GM12801 (cell line): ENCODE data around the gene ZFHX3.
A peak's percentile ranks its signal among the peaks of the same experiment; 100 is the strongest.

Source experiments
- TF ChIP-seq, protein P1 (sequence below): IDR thresholded peaks from one replicate; pipeline ENCODE4 v1.5.1; 2011; ENCODE audit warnings: control low read depth; ENCODE audit not compliant: insufficient read length; ENCODE audit errors: extremely low read depth

Gene ZFHX3

DNA sequence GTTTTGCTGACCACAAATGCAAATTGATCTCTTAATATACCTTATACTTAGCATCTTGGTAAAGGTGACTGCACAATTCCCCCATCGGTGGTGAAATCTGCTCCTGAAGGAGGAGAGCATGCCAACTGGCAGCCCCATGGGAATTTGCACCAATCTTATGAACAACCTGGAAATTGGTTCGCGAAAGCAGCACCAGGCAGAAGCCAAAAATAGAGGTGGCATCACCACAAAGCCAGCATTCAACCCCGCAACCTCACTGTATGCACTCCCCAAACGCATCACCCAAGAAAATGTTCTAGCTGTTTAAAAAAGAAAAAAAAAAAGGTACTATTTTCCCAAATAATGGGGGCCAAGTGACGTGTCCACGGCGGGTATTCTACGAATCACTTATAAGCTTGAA is 213.4 kb downstream of the ZFHX3 start:
- TF ChIP-seq, protein P1, sequence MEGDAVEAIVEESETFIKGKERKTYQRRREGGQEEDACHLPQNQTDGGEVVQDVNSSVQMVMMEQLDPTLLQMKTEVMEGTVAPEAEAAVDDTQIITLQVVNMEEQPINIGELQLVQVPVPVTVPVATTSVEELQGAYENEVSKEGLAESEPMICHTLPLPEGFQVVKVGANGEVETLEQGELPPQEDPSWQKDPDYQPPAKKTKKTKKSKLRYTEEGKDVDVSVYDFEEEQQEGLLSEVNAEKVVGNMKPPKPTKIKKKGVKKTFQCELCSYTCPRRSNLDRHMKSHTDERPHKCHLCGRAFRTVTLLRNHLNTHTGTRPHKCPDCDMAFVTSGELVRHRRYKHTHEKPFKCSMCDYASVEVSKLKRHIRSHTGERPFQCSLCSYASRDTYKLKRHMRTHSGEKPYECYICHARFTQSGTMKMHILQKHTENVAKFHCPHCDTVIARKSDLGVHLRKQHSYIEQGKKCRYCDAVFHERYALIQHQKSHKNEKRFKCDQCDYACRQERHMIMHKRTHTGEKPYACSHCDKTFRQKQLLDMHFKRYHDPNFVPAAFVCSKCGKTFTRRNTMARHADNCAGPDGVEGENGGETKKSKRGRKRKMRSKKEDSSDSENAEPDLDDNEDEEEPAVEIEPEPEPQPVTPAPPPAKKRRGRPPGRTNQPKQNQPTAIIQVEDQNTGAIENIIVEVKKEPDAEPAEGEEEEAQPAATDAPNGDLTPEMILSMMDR = no peak

GRCh38 chr16:72833969-72834368 is 214.0 kb downstream of the ZFHX3 start:
- TF ChIP-seq, protein P1 = no peak

GRCh38 chr16:72833482-72833881 is 214.4 kb downstream of the ZFHX3 start:
- TF ChIP-seq, protein P1 = no peak

DNA sequence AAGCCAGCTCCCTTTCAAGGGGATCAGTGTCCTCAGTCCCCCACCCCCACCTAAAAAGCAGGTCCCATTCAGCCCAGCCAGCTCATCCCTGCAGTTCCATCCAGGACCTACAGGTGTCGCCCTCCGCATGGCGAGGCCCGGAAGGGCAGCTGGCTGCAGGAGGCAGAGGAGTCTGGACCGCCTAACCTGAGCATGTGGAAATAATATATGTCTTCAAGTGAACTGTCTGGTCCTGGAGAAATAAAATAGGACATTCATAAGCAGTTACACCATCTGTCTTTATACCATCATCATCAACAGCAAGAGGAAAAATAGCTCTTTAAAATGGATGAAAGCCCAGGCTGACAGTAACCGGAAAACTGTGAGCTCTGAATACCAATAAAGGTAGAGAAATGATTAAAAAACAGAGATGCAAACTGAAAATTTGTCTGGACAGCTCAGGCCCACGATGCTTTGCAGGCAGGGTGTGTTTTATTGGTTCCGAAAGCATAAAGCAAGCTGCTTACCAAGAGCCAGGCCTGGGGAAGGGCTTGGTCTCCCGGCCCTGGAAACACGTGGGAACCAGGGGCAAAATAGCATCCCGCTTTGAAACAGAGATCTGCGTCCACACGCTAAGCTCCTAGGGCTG is 215.2 kb downstream of the ZFHX3 start:
- TF ChIP-seq, protein P1 = peak; percentile 57

DNA sequence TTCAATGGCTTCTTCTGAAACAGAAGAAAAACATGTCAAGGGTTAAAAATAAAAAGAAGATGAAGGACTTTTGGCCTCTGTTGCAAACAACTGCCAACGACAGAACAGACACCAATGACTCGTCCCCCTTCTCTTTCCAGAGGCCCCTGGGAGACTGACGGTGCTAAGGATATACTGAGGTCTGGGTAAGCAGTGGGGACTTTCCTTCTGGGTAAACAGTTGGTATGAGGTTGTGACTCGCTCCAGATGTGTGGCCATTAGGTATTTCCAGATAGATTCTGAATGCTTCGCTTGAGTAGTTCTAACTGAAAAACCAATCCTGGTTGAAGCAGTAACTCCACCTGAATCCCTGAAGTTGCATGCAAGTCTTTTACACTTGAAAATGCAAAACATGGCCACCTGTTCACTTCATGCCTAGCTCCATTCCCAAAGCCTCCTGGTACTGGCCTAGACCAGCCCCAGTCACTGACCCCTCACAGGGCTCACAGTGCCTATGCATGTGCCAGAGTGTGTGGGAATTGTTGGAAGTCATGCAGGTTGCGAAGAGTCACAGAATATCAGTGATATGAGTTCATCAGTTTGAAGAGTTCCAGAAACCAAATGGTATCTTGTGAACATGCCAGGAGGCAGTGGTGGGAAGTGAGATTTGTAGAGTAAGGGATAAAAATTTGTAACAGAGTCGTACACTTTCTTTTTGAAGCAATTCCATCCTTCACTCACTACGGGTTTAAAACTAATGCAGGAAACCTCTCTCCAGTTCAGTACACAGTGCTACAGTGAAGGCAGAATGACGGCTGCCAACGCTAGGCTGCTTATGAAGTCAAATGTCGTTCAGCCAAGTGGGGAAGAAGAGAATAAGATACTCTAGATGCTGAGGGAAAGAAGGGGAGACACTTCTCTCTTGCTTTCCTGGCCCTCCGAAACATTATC is 217.8 kb downstream of the ZFHX3 start:
- TF ChIP-seq, protein P1 = no peak

- TF ChIP-seq, protein P1 = no peak
These were observed 220.1 kb downstream of the ZFHX3 start for GRCh38 chr16:72827866-72828265.

GRCh38 chr16:72825912-72826621 is 221.9 kb downstream of the ZFHX3 start:
- TF ChIP-seq, protein P1 = no peak
